Calu3 (cell line): ENCODE results near the gene PLCB2. TPM values are rescaled to one million over a fixed set of nuclear protein-coding genes. Genes with fewer than 3 reads are reported as not detected.

Experiments
- BruUV-seq: library from RNA; stranded (reverse); fragments of 400-500 nt; replicated peaks from 2 replicates; lab custom pipeline; 2021; lab: Mats Ljungman, UMichigan
- CTCF ChIA-PET: fragments of 300-600 bp; sonication (Branson Sonifier 250); formaldehyde crosslinking; loops from one replicate; lab custom pipeline; 2022; ENCODE audit warnings: antibody characterized with exemption; lab: Charles Lee
- DNase-seq: peaks from one replicate; pipeline ENCODE4 v3.0.0; 2022
- H3K27ac Mint-ChIP-seq: one replicate; pipeline ENCODE4 v1.8.0; 2022; ENCODE audit warnings: mixed read lengths; ENCODE audit not compliant: unreplicated experiment
- H3K27me3 Mint-ChIP-seq: one replicate; pipeline ENCODE4 v1.8.0; 2022; ENCODE audit warnings: mixed read lengths; ENCODE audit not compliant: unreplicated experiment
- H3K36me3 Mint-ChIP-seq: one replicate; pipeline ENCODE4 v1.8.0; 2022; ENCODE audit warnings: mild to moderate bottlenecking, moderate library complexity, mixed read lengths; ENCODE audit not compliant: insufficient read depth, unreplicated experiment
- H3K4me1 Mint-ChIP-seq: one replicate; pipeline ENCODE4 v1.8.0; 2022; ENCODE audit warnings: mild to moderate bottlenecking, low read depth, mixed read lengths; ENCODE audit not compliant: unreplicated experiment
- H3K4me3 Mint-ChIP-seq: one replicate; pipeline ENCODE4 v1.8.0; 2022; ENCODE audit warnings: mild to moderate bottlenecking, low read depth, moderate library complexity, mixed read lengths; ENCODE audit not compliant: unreplicated experiment
- H3K9me3 Mint-ChIP-seq: one replicate; pipeline ENCODE4 v1.8.0; 2022; ENCODE audit warnings: low read depth, mixed read lengths; ENCODE audit not compliant: unreplicated experiment
- CTCF ChIP-seq: fragments of 200-600 bp; IDR thresholded peaks from one replicate; pipeline ENCODE4 v1.8.0; 2022; ENCODE audit warnings: antibody characterized with exemption; ENCODE audit not compliant: unreplicated experiment
- intact Hi-C: fragments of 100-400 bp; cut with micrococcal nuclease; formaldehyde crosslinking; loops from one replicate; pipeline ENCODE4 v1.10.0; 2022; ENCODE audit not compliant: unreplicated experiment
- total RNA-seq: library from RNA; stranded (reverse); gene quantifications from 2 replicates; pipeline ENCODE4 v1.2.3, GENCODE V29; 2022

The PLCB2 gene
- total RNA-seq, 1 experiment from 2014 or later, result 37.3 TPM

GRCh38 chr15:40256638-40257235, 51.0 kb downstream of the PLCB2 start:
- CTCF ChIA-PET, result interaction anchor here (0.6 kb wide), 1 partner anchor 29 kb away, joined by 3 read pairs; no protein-coding TSS in a partner anchor
- DNase-seq, result no peak
- TF ChIP-seq CTCF, result no peak
- no peaks in the 10 kb centered on the region for H3K9me3 Mint-ChIP-seq
- no peaks in the 10 kb centered on the region for H3K27me3 Mint-ChIP-seq
- no peak overlapping the region for H3K27ac Mint-ChIP-seq
- H3K4me3 Mint-ChIP-seq, result no peak overlapping the region
- no TSS peak for BruUV-seq
- peaks cover 4% of the 10 kb centered on the region for H3K36me3 Mint-ChIP-seq
- no peaks in the 10 kb centered on the region for H3K4me1 Mint-ChIP-seq
- intact Hi-C loops, result no loop called here

GRCh38 chr15:40255033-40255432, 52.7 kb downstream of the PLCB2 start:
- H3K36me3 Mint-ChIP-seq, result peaks cover 4% of the 10 kb centered on the region
- H3K9me3 Mint-ChIP-seq, result no peaks in the 10 kb centered on the region
- no peak for DNase-seq
- BruUV-seq, result no TSS peak
- intact Hi-C loops, result no loop called here
- H3K27me3 Mint-ChIP-seq, result no peaks in the 10 kb centered on the region
- H3K4me1 Mint-ChIP-seq, result no peaks in the 10 kb centered on the region
- no peak overlapping the region for H3K4me3 Mint-ChIP-seq
- CTCF ChIA-PET, result interaction anchor here (0.9 kb wide), 1 partner anchor 10 kb away, joined by 3 read pairs; no protein-coding TSS in a partner anchor
- H3K27ac Mint-ChIP-seq, result no peak overlapping the region
- TF ChIP-seq CTCF, result no peak

- CTCF ChIA-PET, result interaction anchor here (1.3 kb wide), 1 partner anchor 18 kb away, joined by 3 read pairs; no protein-coding TSS in a partner anchor
Measured at GRCh38 chr15:40254452-40254851, 53.3 kb downstream of the PLCB2 start.

GRCh38 chr15:40253167-40253790, 54.5 kb downstream of the PLCB2 start:
- peak overlapping the region; percentile 75 for H3K4me3 Mint-ChIP-seq
- H3K27me3 Mint-ChIP-seq, result no peaks in the 10 kb centered on the region
- CTCF ChIA-PET, result interaction anchor here (1.3 kb wide), 1 partner anchor 19 kb away, joined by 3 read pairs; no protein-coding TSS in a partner anchor
- no peaks in the 10 kb centered on the region for H3K9me3 Mint-ChIP-seq
- DNase-seq, result no peak
- intact Hi-C loops, result no loop called here
- H3K4me1 Mint-ChIP-seq, result no peaks in the 10 kb centered on the region
- peaks cover 4% of the 10 kb centered on the region for H3K36me3 Mint-ChIP-seq
- BruUV-seq, result no TSS peak
- no peak for TF ChIP-seq CTCF
- no peak overlapping the region for H3K27ac Mint-ChIP-seq

More at GRCh38 chr15:40254452-40254851, 53.3 kb downstream of the PLCB2 start:
- TSS peak; percentile 33 for BruUV-seq
- peaks cover 4% of the 10 kb centered on the region for H3K36me3 Mint-ChIP-seq
- H3K4me1 Mint-ChIP-seq, result no peaks in the 10 kb centered on the region
- intact Hi-C loops, result no loop called here
- no peak for TF ChIP-seq CTCF
- no peaks in the 10 kb centered on the region for H3K9me3 Mint-ChIP-seq
- no peaks in the 10 kb centered on the region for H3K27me3 Mint-ChIP-seq
- H3K4me3 Mint-ChIP-seq, result no peak overlapping the region
- DNase-seq, result no peak
- no peak overlapping the region for H3K27ac Mint-ChIP-seq
